SK-N-SH (cell line): ENCODE data around the gene NGF. TPM values are rescaled to one million over a fixed set of nuclear protein-coding genes. Genes with fewer than 3 reads are reported as not detected.

Experiments used
- CTCF ChIA-PET: fragments of 300-600, 350-600 bp; formaldehyde crosslinking; extraction: SDS; loops from one replicate; lab custom pipeline; 2021; lab: Yijun Ruan, JAX
- POLR2A ChIA-PET: fragments of 350-600 bp; sonication (Branson Sonifier 250); formaldehyde crosslinking; extraction: SDS; loops from one replicate; lab custom pipeline; 2020; ENCODE audit warnings: antibody characterized with exemption, inconsistent platforms; lab: Yijun Ruan, JAX
- DNase-seq: peaks from one replicate; pipeline ENCODE4 v3.0.0; 2012
- H2AFZ ChIP-seq: fragments of 200-600 bp; sonication (generic); 2 replicates; pipeline ENCODE4 v1.8.1; 2016; ENCODE audit warnings: antibody characterized with exemption, mild to moderate bottlenecking, low read depth
- H3F3A ChIP-seq: fragments of 200-600 bp; sonication (generic); replicated peaks from 2 replicates; pipeline ENCODE3; 2016; ENCODE audit warnings: antibody characterized with exemption, mild to moderate bottlenecking; ENCODE audit not compliant: insufficient read depth
- H3K27ac ChIP-seq, 2 experiments: fragments of 200-500 bp in 1 of 2; fragments of 200-600 bp in 1 of 2; sonication (Bioruptor generic) in 1 of 2; sonication (generic), shearing (Covaris generic) in 1 of 2; 2 replicates each; pipeline versions ENCODE4 v1.5.1 to v1.6.1; 2014 to 2016; ENCODE audit warnings: low read depth in 2 of 2, inconsistent platforms in 1 of 2, low read length in 1 of 2, mild to moderate bottlenecking in 1 of 2, mixed read lengths in 1 of 2
- H3K27me3 ChIP-seq: fragments of 200-600 bp; sonication (generic), shearing (Covaris generic); 2 replicates; pipeline ENCODE4 v1.6.1; 2016; ENCODE audit warnings: mixed run types; ENCODE audit not compliant: insufficient read depth
- H3K36me3 ChIP-seq, 2 experiments: fragments of 200-500 bp in 1 of 2; fragments of 200-600 bp in 1 of 2; sonication (Bioruptor generic) in 1 of 2; sonication (generic) in 1 of 2; replicated peaks in 1 of 2; 2 replicates each; pipeline versions ENCODE3 to v1.5.1; 2014 to 2016; ENCODE audit warnings: low read length in 1 of 2, mild to moderate bottlenecking in 1 of 2; ENCODE audit not compliant: insufficient read depth in 2 of 2, control insufficient read depth in 1 of 2
- H3K4me1 ChIP-seq, 2 experiments: fragments of 200-500 bp in 1 of 2; fragments of 200-600 bp in 1 of 2; sonication (Bioruptor generic) in 1 of 2; sonication (generic), shearing (Covaris generic) in 1 of 2; 2 replicates each; pipeline versions ENCODE4 v1.5.1 to v1.6.1; 2014 to 2016; ENCODE audit warnings: low read depth in 1 of 2, low read length in 1 of 2, mixed run types in 1 of 2; ENCODE audit not compliant: insufficient read depth in 2 of 2, control insufficient read depth in 1 of 2
- H3K4me2 ChIP-seq: fragments of 200-600 bp; sonication (generic), shearing (Covaris generic); 2 replicates; pipeline ENCODE4 v1.6.1; 2017; ENCODE audit warnings: mixed run types
- H3K4me3 ChIP-seq, 2 experiments: fragments of 200-500 bp in 1 of 2; fragments of 200-600 bp in 1 of 2; sonication (Bioruptor generic) in 1 of 2; sonication (generic), shearing (Covaris generic) in 1 of 2; 2 replicates each; pipeline versions ENCODE4 v1.5.1 to v1.8.1; 2014 to 2016; ENCODE audit warnings: low read depth in 2 of 2, inconsistent platforms in 1 of 2, low read length in 1 of 2, mild to moderate bottlenecking in 1 of 2, mixed read lengths in 1 of 2, moderate library complexity in 1 of 2
- H3K79me2 ChIP-seq: fragments of 200-600 bp; sonication (generic); 2 replicates; pipeline ENCODE4 v1.8.1; 2017; ENCODE audit warnings: mild to moderate bottlenecking; ENCODE audit not compliant: insufficient read depth
- H3K9ac ChIP-seq: fragments of 200-600 bp; sonication (generic); 2 replicates; pipeline ENCODE4 v1.6.1; 2017; ENCODE audit warnings: mixed run types
- H3K9me2 ChIP-seq: fragments of 200-600 bp; sonication (generic); 2 replicates; pipeline ENCODE4 v1.6.1; 2017; ENCODE audit warnings: mixed run types
- H3K9me3 ChIP-seq: fragments of 200-600 bp; sonication (generic); 2 replicates; pipeline ENCODE4 v1.6.1; 2017; ENCODE audit warnings: mixed run types, mild to moderate bottlenecking, moderate library complexity
- H4K20me1 ChIP-seq: fragments of 200-600 bp; sonication (generic); 2 replicates; pipeline ENCODE4 v1.6.1; 2017; ENCODE audit warnings: mild to moderate bottlenecking, mixed run types; ENCODE audit not compliant: insufficient read depth
- CHD2 ChIP-seq: fragments of 150-350 bp; IDR thresholded peaks from 2 replicates; pipeline ENCODE4 v1.6.1; 2018; ENCODE audit warnings: low read length; ENCODE audit not compliant: partially characterized antibody
- EP300 ChIP-seq, 2 experiments: IDR thresholded peaks; 2 replicates each; pipeline versions ENCODE4 v1.4.0 to v1.6.1; 2012; ENCODE audit warnings: borderline replicate concordance in 1 of 2, low read depth in 1 of 2, low read length in 1 of 2
- FOXM1 ChIP-seq: IDR thresholded peaks from 2 replicates; pipeline ENCODE4 v1.4.0; 2012; ENCODE audit warnings: low read depth, mild to moderate bottlenecking
- GATA2 ChIP-seq: sonication (generic); formaldehyde crosslinking; IDR thresholded peaks from 2 replicates; pipeline ENCODE4 v1.5.0; 2020; ENCODE audit warnings: mild to moderate bottlenecking, missing genetic modification reagents
- JUND ChIP-seq: IDR thresholded peaks from 2 replicates; pipeline ENCODE4 v1.4.0; 2012
- RCOR1 ChIP-seq: fragments of 150-350 bp; IDR thresholded peaks from 2 replicates; pipeline ENCODE4 v1.6.1; 2017; ENCODE audit warnings: antibody characterized with exemption, low read length
- TCF12 ChIP-seq: IDR thresholded peaks from 2 replicates; pipeline ENCODE4 v1.4.0; 2012
- WGBS: methylation state at CpG from one replicate; pipeline ENCODE4 v1.1.6; 2017; ENCODE audit warnings: low lambda C conversion rate; 5-methylcytosine and 5-hydroxymethylcytosine counted together
- polyA plus RNA-seq, 3 experiments: library from polyadenylated mRNA; depleted of rRNA; stranded (reverse); fragments of >200 nt; gene quantifications; 2 replicates each; pipeline ENCODE4 v1.2.3, GENCODE V29; 2012
- TF ChIP-seq, protein P1 (sequence below): IDR thresholded peaks from 2 replicates; pipeline ENCODE4 v1.4.0; 2012; ENCODE audit warnings: low read depth
- TF ChIP-seq, protein P2 (sequence below): fragments of 150-350 bp; IDR thresholded peaks from 2 replicates; pipeline ENCODE4 v1.6.1; 2017; ENCODE audit warnings: antibody characterized with exemption, low read length, low read depth, borderline replicate concordance

NGF gene
- polyA plus RNA-seq, 1 of the 3 experiments (the other 2 are of a cell fraction), result 75.8 TPM

DNA sequence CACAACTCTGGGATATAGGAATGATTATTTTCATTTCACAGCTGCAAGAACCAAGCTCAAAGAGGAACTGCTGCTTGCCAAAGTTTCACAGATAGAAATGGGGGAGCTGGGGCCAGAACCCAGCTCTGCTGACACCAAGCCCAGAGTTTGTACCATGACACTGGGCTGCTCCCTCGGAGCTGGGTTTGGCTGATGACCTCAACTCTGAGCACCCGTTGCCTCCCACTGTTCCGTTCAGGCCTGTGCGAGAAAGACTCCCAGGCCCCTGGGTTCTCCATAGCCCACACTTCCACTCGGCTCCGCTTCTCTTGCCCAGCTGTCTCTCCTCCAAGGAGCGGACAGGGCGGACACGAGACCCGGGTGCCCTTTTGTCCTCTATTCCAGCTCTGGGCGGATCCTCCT lies 55.2 kb downstream of the NGF start:
- Histone ChIP-seq H3K36me3 (peaks cover 11 to 19% of the 10 kb centered on the region in 2 experiments), H3K27me3 (no peaks in the 10 kb centered on the region), H3K9me2 (no peaks in the 10 kb centered on the region), H3K27ac (no peak overlapping the region), H2AFZ (no peak overlapping the region), H3K9me3 (no peaks in the 10 kb centered on the region), H3F3A (peaks cover 5% of the 10 kb centered on the region), H3K9ac (no peak overlapping the region), H3K4me2 (no peak overlapping the region), H4K20me1 (no peaks in the 10 kb centered on the region), H3K79me2 (no peaks in the 10 kb centered on the region), H3K4me1 (peaks cover 8 to 40% of the 10 kb centered on the region in 2 experiments; a peak in 2 of 4 replicates), H3K4me3 (no peak overlapping the region)
- ChIA-PET CTCF (interaction anchor here (1.6 to 1.9 kb wide), 2 partner anchors 13 to 15 kb away, joined by 4 to 8 read pairs; no protein-coding TSS in a partner anchor), POLR2A (no interaction called here)
- DNase-seq, result no peak
- WGBS, result 96% methylated on average over 9 of the region's 11 CpGs
- no peak for TF ChIP-seq GATA2 (CRISPR knock-in tag)
- TF ChIP-seq, protein P1, sequence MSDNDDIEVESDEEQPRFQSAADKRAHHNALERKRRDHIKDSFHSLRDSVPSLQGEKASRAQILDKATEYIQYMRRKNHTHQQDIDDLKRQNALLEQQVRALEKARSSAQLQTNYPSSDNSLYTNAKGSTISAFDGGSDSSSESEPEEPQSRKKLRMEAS, result no peak
- TF ChIP-seq, protein P2, sequence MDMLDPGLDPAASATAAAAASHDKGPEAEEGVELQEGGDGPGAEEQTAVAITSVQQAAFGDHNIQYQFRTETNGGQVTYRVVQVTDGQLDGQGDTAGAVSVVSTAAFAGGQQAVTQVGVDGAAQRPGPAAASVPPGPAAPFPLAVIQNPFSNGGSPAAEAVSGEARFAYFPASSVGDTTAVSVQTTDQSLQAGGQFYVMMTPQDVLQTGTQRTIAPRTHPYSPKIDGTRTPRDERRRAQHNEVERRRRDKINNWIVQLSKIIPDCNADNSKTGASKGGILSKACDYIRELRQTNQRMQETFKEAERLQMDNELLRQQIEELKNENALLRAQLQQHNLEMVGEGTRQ, result no peak

DNA sequence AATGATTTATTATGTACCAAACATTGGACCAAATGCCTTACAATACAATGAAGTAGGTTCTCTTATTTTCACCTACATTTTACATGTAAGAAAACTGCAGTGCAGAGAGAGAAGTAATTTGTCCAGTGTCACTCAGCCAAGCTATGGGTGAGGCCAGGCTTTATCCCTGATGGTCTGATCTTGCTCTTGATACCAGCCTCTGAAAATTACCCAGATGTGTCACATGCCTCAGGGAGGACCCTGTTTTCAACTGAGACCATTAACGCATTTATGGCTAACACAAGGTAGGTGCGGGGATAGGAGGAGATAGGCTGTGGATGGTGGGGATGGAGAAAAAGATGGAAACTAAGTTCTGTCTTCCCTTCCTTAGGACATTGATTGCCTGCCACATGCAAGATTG lies 56.9 kb downstream of the NGF start:
- WGBS, result 89% methylated on average over 2 of the region's 2 CpGs
- CTCF ChIA-PET, result interaction anchor here (0.7 to 2.6 kb wide), 6 partner anchors 9 to 314 kb away, joined by 3 to 7 read pairs (median 6); partner anchors contain the start of gene NGF
- peaks cover 8 to 40% of the 10 kb centered on the region in 2 experiments; a peak in 2 of 4 replicates for H3K4me1 ChIP-seq
- H3K4me3 ChIP-seq, result peak overlapping the region in 1 of 2 experiments; percentile 35; a peak in 2 of 4 replicates
- H3K9me3 ChIP-seq, result no peaks in the 10 kb centered on the region
- H3F3A ChIP-seq, result peaks cover 19% of the 10 kb centered on the region
- POLR2A ChIA-PET, result interaction anchor here (1.1 kb wide), 1 partner anchor 29 kb away, joined by 4 read pairs; no protein-coding TSS in a partner anchor
- H3K27ac ChIP-seq, result peak overlapping the region in 1 of 2 experiments; percentile 93; a peak in 2 of 4 replicates
- peak; percentile 70 for DNase-seq
- peaks cover 9 to 13% of the 10 kb centered on the region in 2 experiments for H3K36me3 ChIP-seq
- peak overlapping the region; percentile 80; the same call in 1 of the 2 replicates for H3K4me2 ChIP-seq
- H3K9me2 ChIP-seq, result no peaks in the 10 kb centered on the region
- TF ChIP-seq GATA2 (CRISPR knock-in tag), result peak; percentile 94
- TF ChIP-seq RCOR1, result peak; percentile 68; the same call in 1 of the 2 replicates
- TF ChIP-seq EP300 (IDR thresholded peaks at IDR 0.05; ENCODE audit: borderline replicate concordance in 1 of 2, low read depth in 1 of 2, low read length in 1 of 2), result peak in 1 of 2 experiments; percentile 84; a peak in 2 of 4 replicates
- no peak for TF ChIP-seq JUND
- peak; percentile 72 for TF ChIP-seq CHD2
- no peak for TF ChIP-seq FOXM1
- 0 out of 2 replicates have a peak, but pooled peaks have one; percentile 20 for TF ChIP-seq TCF12
- no peaks in the 10 kb centered on the region for H3K79me2 ChIP-seq
- no peak overlapping the region for H2AFZ ChIP-seq
- no peaks in the 10 kb centered on the region for H4K20me1 ChIP-seq
- no peak overlapping the region for H3K9ac ChIP-seq
- no peaks in the 10 kb centered on the region for H3K27me3 ChIP-seq
